Lower lobe of right lung (tissue), 2 donors: Measurements from ENCODE around the gene RPH3AL. TPM values are rescaled to one million over a fixed set of nuclear protein-coding genes. Genes with fewer than 3 reads are reported as not detected.

Experiments
- ATAC-seq, 2 donors: fragments of 200-7000 bp; cut with Tn5 transposase; one replicate each; pipeline ENCODE4 v1.9.1; 2020 to 2022; ENCODE audit warnings: mild to moderate bottlenecking in 2 of 2, moderate library complexity in 2 of 2
- DNase-seq: peaks from one replicate; pipeline ENCODE4 v3.0.0-alpha.2; 2020
- H3K27ac ChIP-seq: fragments of 200-600 bp; one replicate; pipeline ENCODE4 v1.8.0; 2022
- H3K27me3 ChIP-seq: fragments of 200-600 bp; one replicate; pipeline ENCODE4 v1.8.0; 2022; ENCODE audit warnings: low read depth
- H3K36me3 ChIP-seq: fragments of 200-600 bp; one replicate; pipeline ENCODE4 v1.8.0; 2022; ENCODE audit warnings: mild to moderate bottlenecking
- H3K4me1 ChIP-seq: fragments of 200-600 bp; one replicate; pipeline ENCODE4 v1.8.0; 2022
- H3K4me3 ChIP-seq: fragments of 200-600 bp; one replicate; pipeline ENCODE4 v1.8.0; 2022; ENCODE audit warnings: mild to moderate bottlenecking
- H3K9me3 ChIP-seq: fragments of 200-600 bp; one replicate; pipeline ENCODE4 v1.8.0; 2022
- CTCF ChIP-seq: fragments of 200-600 bp; IDR thresholded peaks from one replicate; pipeline ENCODE4 v1.8.0; 2022; ENCODE audit warnings: antibody characterized with exemption, mild to moderate bottlenecking
- intact Hi-C: fragments of 100-400 bp; cut with DNase I; formaldehyde crosslinking; loops from one replicate; pipeline ENCODE4 v1.11.0; 2022
- total RNA-seq: library from RNA; stranded (reverse); fragmentation: NEBNext Ultra II Directional; extraction: Animal tissue kit (Norgen Biotek cat#: 25700); gene quantifications from one replicate; pipeline ENCODE4 v1.2.1, GENCODE V29; 2021
- donor health status: DM: no; HTN: yes; CAD: no; lungs with severe emphysema.

The RPH3AL gene
- total RNA-seq, 1 donor from 2014 or later, result 38.7 TPM

GRCh38 chr17:382644-383533 is 30.3 kb upstream of the RPH3AL start:
- ATAC-seq (no peak), DNase-seq (no peak)
- H3K9me3 ChIP-seq, result no peaks in the 10 kb centered on the region
- H3K27me3 ChIP-seq, result no peaks in the 10 kb centered on the region
- no peak for TF ChIP-seq CTCF
- H3K4me3 ChIP-seq, result no peak overlapping the region
- intact Hi-C loops, result no loop called here
- peaks cover 15% of the 10 kb centered on the region for H3K4me1 ChIP-seq
- H3K27ac ChIP-seq, result no peak overlapping the region
- H3K36me3 ChIP-seq, result no peaks in the 10 kb centered on the region

GRCh38 chr17:381941-382643 is 29.5 kb upstream of the RPH3AL start:
- intact Hi-C loops, result no loop called here
- DNase-seq (no peak), ATAC-seq (no peak)
- H3K27me3 ChIP-seq, result no peaks in the 10 kb centered on the region
- H3K4me1 ChIP-seq, result peaks cover 15% of the 10 kb centered on the region
- H3K4me3 ChIP-seq, result no peak overlapping the region
- H3K36me3 ChIP-seq, result no peaks in the 10 kb centered on the region
- no peak overlapping the region for H3K27ac ChIP-seq
- no peaks in the 10 kb centered on the region for H3K9me3 ChIP-seq
- TF ChIP-seq CTCF, result no peak

- no peaks in the 10 kb centered on the region for H3K36me3 ChIP-seq
- no peaks in the 10 kb centered on the region for H3K27me3 ChIP-seq
- DNase-seq, result no peak
- no peak for TF ChIP-seq CTCF
- no peak overlapping the region for H3K27ac ChIP-seq
- H3K4me1 ChIP-seq, result peaks cover 12% of the 10 kb centered on the region
- no peak overlapping the region for H3K4me3 ChIP-seq
- intact Hi-C loops, result no loop called here
- no peaks in the 10 kb centered on the region for H3K9me3 ChIP-seq
- ATAC-seq, result no peak
These were observed 28.9 kb upstream of the RPH3AL start for GRCh38 chr17:381516-381915.

- no peak for DNase-seq
- intact Hi-C loops, result no loop called here
- H3K9me3 ChIP-seq, result no peaks in the 10 kb centered on the region
- no peak overlapping the region for H3K4me3 ChIP-seq
- H3K27me3 ChIP-seq, result no peaks in the 10 kb centered on the region
- no peaks in the 10 kb centered on the region for H3K36me3 ChIP-seq
- no peak overlapping the region for H3K27ac ChIP-seq
- no peak for ATAC-seq
- peaks cover under 1% of the 10 kb centered on the region for H3K4me1 ChIP-seq
- no peak for TF ChIP-seq CTCF
These were observed 27.2 kb upstream of the RPH3AL start for GRCh38 chr17:379531-380465.

GRCh38 chr17:378068-378467 is 25.5 kb upstream of the RPH3AL start:
- ATAC-seq, result no peak
- Histone ChIP-seq H3K27me3 (no peaks in the 10 kb centered on the region), H3K4me3 (no peak overlapping the region), H3K9me3 (no peaks in the 10 kb centered on the region), H3K27ac (no peak overlapping the region), H3K36me3 (no peaks in the 10 kb centered on the region), H3K4me1 (no peaks in the 10 kb centered on the region)
- TF ChIP-seq CTCF, result no peak
- intact Hi-C loops, result no loop called here
- DNase-seq, result no peak
